H1 (cell line): ENCODE results near the gene PLBD1. TPM values are rescaled to one million over a fixed set of nuclear protein-coding genes. Genes with fewer than 3 reads are reported as not detected.

Experiments
- BRCA1 ChIP-seq: IDR thresholded peaks from 2 replicates; pipeline ENCODE4 v1.6.1; 2012; ENCODE audit warnings: low read depth, low read length, improper control_type of control experiment
- CTBP2 ChIP-seq: IDR thresholded peaks from 2 replicates; pipeline ENCODE4 v1.7.0; 2011; ENCODE audit warnings: borderline replicate concordance, mild to moderate bottlenecking, moderate library complexity, mixed read lengths, low read length; ENCODE audit not compliant: insufficient read depth, insufficient read length
- JUND ChIP-seq: IDR thresholded peaks from 2 replicates; pipeline ENCODE4 v1.6.1; 2011; ENCODE audit warnings: mild to moderate bottlenecking, improper control_type of control experiment, low read length
- RAD21 ChIP-seq, 2 experiments: IDR thresholded peaks in 1 of 2; conservative IDR thresholded peaks in 1 of 2; 2 replicates each; pipeline ENCODE4 v1.6.1; 2011; ENCODE audit warnings: low read depth in 2 of 2, low read length in 2 of 2, improper control_type of control experiment in 1 of 2, inconsistent platforms in 1 of 2, mild to moderate bottlenecking in 1 of 2, moderate library complexity in 1 of 2
- SIX5 ChIP-seq: IDR thresholded peaks from 2 replicates; pipeline ENCODE4 v1.6.1; 2011; ENCODE audit warnings: mild to moderate bottlenecking, low read depth, low read length
- SRF ChIP-seq: IDR thresholded peaks from 2 replicates; pipeline ENCODE4 v1.6.1; 2011; ENCODE audit warnings: mild to moderate bottlenecking, low read depth, low read length, moderate library complexity
- polyA plus RNA-seq, 7 experiments: library from polyadenylated mRNA; depleted of rRNA in 3 of 7; stranded (reverse) in 5 of 7; unstranded in 2 of 7; fragments of >200 nt in 5 of 7; fragments of 200-250 nt in 2 of 7; gene quantifications; 1 replicate in 5 of 7; 2 replicates in 1 of 7; 4 replicates in 1 of 7; pipeline versions ENCODE4 v1.2.1 to v1.2.3, GENCODE V29; 2011 to 2013; ENCODE audit warnings: missing spikeins in 2 of 7, mixed read lengths in 2 of 7
- total RNA-seq: library from RNA; stranded (reverse); fragmentation: NEBNext Ultra II Directional; extraction: Animal tissue kit (Norgen Biotek cat#: 25700); gene quantifications from 2 replicates; pipeline ENCODE4 v1.2.1, GENCODE V29; 2021

PLBD1 gene
- total and polyA plus RNA-seq, 2 of the 8 experiments (the other 6 are each of a cell fraction or from before 2014, with no cell fraction given), result 6.3 to 12.3 TPM

- TF ChIP-seq SRF, result no peak
- TF ChIP-seq JUND, result no peak
- TF ChIP-seq CTBP2, result no peak
- no peak for TF ChIP-seq RAD21 (IDR thresholded peaks at IDR 0.05 in 1 of 2, conservative IDR thresholded peaks at IDR 0.05 in 1 of 2; ENCODE audit: low read depth in 2 of 2, low read length in 2 of 2)
- no peak for TF ChIP-seq SIX5
- no peak for TF ChIP-seq BRCA1
These were observed 5.9 kb downstream of the PLBD1 start (continued) for GRCh38 chr12:14561677-14562238.
